NCI-H2196 treated with DMSO at 0.1 percent for 48 hours (cell line): ENCODE data around the gene ARMC9.
A peak's percentile ranks its signal among the peaks of the same experiment; 100 is the strongest.
"Not testable (repeated sequence)": the region's sequence is repeated elsewhere in the genome, so short reads cannot be mapped to it uniquely, and the experiment has no call there.

Experiments used
- DNase-seq: peaks from one replicate; lab custom pipeline; 2025; ENCODE audit not compliant: unreplicated experiment; lab: John Stamatoyannopoulos, UW

Gene ARMC9

GRCh38 chr2:231360401-231360800 is 162.0 kb downstream of the ARMC9 start:
- DNase-seq = no peak

- no peak for DNase-seq
Measured at GRCh38 chr2:231360881-231361371, 162.5 kb downstream of the ARMC9 start.

DNA sequence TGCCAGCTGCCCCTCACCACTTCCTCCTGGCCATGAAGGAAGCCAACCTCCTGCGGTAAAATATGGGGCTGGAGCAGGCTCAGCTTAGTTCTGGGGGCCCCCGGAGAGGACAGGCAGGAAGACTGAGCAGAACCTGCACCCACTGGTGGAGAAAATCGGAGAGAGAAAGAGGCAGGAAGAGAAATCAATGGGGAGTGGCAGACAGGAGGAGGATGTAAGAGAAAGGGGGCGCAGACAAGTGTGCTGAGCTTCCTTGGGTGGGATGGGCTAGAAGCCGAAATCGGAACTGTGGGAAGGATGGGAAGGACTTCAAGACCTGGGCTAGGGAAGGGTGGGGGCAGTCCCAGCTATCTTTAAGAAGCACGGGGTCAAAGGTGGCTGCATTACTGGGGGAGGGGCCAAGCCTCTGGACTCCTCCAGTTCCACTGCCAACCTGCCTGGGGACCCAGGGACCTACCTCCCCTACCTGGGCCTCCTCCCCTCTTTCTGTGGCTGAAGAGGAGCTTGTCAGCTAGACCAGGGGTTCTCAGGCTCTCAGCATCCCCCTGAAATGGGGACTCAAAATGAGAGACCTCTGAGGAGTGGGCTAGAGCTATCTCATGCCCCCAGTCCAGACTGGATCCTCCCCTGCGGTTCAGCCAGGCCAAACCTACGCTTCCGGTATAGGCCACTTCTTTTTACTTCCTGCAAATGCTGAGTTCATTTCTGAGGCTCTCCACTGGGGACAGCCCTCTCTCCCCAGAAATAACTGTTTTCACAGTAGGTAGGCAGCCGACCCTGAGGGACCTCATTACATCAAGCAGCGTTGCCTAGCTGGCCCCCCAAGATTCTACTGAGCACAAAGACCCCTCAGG is 163.5 kb downstream of the ARMC9 start:
- no peak for DNase-seq

DNA sequence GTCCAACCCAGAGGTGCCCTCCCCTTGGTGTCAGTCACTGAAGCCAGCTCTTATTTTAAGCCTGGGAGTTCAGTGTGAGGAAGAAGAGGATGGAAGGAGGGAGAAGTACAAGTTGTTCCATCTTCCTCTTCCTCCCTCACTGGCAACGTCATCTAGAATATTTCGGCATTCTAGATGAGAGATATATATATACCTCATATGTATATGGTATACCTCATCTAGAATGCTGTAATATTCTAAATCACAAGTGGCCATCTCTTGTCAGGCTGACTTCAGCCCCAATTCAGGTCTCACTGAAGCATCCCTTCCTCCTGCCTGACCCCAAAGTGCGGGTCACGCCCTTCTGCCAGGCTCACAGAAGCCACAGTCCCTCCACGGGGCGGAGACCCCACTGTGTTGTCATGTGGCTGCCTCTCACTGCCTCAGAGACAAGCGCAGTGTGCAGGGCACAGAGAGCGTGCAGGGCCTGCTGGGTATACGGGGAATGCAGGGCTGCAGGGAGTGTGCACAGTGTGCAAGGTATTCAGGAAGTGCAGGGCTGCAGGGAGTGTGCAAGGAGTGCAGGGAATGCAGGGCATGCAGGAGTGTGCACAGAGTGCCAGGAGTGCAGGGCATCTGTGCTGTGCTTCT is 164.2 kb downstream of the ARMC9 start:
- DNase-seq = no peak

DNA sequence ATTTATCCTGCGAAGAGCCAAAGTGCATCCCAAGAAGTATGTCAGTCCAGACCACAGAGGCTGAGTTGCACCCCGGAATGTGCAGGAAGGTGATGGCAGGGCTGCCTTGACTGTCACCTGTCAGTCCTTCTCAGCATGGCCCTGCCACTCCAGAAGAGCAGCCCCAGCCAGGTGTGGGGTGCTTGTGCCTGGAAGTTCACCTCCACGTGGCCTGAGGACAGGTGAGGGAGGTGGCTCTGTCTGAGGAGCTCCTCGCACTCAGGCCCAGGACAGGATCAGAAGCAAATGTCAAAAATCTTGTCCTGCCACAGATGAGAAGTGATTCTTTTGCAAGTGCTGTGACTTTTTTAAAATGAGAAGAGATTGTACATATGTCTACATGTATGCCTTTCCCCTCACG is 165.6 kb downstream of the ARMC9 start:
- DNase-seq = no peak

DNA sequence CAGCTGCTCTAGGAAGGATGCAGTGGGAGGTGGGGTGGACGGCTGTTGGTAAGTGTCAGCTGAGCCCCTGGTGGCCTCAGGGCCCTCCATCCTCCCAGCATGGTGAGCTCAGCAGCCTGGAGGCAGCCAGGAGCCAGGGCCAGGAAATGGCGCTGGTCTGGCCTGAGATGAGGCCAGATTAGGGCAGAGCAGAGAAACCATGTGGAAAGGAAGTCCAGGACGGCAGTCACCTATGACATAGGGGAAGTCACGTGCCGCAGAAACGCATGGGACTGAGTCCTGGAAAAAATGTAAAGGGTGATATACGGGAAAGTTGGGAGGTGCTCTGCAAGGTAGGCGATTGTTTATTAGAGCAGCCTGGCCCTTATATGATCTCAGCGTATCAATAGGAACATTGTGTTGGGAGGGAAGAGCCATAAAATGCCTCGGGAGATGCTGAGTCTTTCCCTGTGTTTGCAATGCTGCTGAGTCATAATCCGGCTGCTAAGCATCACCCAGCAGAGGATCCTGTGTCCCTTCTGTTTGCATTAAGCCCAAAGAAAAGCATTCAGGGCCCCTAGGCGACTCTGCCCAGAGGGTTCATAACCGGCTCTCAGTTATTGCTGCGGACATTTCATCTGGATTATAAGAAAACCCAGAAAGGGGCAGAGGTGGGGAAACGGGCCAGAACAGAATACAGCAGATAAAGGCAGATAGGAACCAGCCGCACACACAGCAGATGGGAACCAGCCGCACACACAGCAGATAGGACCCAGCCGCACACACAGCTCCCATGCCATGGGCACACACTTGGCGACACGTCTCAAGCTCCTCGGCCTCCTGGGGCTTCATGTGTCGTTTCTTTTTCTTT is 166.8 kb downstream of the ARMC9 start:
- DNase-seq = peak; percentile 74

DNA sequence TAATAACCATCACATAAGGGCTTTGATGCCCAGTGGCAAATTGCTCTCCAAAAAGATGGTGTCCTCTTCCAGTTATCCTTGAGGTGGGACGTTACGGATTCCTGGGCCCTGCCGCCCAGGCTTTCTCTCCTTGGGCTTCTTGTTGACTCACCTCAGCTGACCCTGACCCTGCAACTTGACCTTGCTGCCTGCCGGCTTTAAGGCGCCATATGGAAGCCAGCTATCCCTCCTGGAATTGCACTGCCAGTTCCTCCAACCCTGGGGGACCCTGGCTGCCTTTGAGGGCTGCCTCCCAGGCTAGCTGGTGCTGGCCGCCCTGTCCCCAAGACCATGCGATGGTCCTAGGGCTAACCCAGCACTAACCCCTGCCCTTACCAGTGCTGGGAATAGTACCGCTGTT is 168.7 kb downstream of the ARMC9 start:
- no peak for DNase-seq

GRCh38 chr2:231369580-231370428 is 171.4 kb downstream of the ARMC9 start:
- DNase-seq = no peak

GRCh38 chr2:231370429-231370748 is 172.0 kb downstream of the ARMC9 start:
- DNase-seq = no peak

GRCh38 chr2:231370749-231371429 is 172.5 kb downstream of the ARMC9 start:
- DNase-seq = no peak

- DNase-seq = no peak
Measured at GRCh38 chr2:231371430-231372054, 173.1 kb downstream of the ARMC9 start.

GRCh38 chr2:231372326-231372725 is 173.9 kb downstream of the ARMC9 start:
- no peak for DNase-seq

DNA sequence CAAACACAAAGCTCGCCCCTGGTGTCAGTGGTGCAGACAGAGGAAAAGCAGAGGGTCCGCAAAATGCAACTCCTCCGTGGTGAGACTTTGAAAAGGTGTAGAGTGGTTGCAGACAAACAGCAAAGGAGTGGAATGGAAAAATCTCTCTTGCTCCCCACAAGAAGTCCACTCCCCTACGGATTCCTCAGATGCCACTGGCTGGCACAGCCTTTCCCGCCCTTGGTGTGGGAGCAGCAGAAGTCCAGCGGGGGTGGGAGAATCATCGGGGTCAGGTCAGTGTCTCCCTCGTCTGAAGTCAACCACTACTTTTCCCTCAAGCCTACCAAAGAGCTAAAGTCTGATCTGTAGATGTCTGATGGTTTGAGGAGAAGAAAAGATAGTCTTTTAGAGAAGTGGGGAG is 174.8 kb downstream of the ARMC9 start:
- no peak for DNase-seq

- DNase-seq = no peak
Measured at GRCh38 chr2:231373786-231374349, 175.4 kb downstream of the ARMC9 start.

DNA sequence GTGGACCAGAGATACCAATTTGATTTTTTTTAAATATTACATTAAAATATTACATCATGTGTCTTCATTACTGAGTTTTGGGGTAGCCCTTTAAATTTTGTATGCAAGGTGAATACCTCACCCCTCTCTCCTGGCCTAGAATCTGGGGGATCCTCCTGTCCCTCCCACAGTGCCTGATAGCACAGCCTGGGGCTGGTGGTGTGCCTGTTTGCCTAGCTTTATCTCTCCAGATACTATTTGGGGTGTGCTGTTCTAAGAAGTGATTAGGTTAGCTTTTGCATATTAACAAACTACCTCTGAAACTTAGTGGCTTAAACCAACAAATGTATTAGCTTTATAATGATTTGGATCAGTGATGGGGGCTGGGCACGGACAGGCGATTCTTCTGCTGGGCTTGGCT is 176.3 kb downstream of the ARMC9 start:
- no peak for DNase-seq

DNA sequence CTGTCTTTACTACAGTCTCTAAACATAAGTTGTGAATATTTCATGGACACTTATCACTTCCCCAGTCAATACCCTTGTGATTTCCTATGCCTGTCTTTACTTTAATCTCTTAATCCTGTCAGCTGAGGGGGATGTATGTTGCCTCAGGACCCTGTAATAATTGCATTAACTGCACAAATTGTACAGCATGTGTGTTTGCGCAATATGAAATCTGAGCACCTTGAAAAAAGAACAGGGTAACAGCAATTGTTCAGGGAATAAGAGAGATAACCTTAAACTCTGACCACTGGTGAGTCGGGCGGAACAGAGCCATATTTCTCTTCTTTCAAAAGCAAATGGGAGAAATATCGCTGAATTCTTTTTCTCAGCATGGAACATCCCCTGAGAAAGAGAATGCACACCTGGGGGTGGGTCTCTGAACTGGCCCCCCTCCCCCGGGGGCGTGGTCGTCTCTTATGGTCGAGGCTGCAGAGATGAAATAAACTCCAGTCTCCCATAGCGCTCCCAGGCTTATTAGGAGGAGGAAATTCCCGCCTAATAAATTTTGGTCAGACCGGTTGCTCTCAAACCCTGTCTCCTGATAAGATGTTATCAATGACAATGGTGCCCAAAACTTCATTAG is 177.7 kb downstream of the ARMC9 start:
- not testable (repeated sequence) for DNase-seq

DNA sequence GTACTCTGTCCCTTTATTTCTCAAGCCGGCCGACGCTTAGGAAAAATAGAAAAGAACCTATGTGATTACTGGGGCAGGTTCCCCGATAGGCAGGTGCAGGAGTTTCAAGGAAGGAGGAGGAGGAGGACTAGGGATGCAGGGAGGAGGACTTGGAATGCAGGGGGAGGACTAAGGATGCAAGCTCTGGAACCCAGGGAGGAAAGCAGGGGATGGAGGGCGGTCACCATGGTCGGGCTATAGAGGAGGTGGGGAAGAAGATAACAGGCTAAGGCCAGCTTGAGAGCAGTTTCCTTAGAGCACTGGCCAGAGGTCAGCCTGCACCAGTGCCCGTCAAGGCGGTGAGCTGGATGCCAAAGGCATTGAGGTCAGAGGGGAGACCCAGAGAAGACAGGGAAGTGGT is 178.4 kb downstream of the ARMC9 start:
- no peak for DNase-seq

DNA sequence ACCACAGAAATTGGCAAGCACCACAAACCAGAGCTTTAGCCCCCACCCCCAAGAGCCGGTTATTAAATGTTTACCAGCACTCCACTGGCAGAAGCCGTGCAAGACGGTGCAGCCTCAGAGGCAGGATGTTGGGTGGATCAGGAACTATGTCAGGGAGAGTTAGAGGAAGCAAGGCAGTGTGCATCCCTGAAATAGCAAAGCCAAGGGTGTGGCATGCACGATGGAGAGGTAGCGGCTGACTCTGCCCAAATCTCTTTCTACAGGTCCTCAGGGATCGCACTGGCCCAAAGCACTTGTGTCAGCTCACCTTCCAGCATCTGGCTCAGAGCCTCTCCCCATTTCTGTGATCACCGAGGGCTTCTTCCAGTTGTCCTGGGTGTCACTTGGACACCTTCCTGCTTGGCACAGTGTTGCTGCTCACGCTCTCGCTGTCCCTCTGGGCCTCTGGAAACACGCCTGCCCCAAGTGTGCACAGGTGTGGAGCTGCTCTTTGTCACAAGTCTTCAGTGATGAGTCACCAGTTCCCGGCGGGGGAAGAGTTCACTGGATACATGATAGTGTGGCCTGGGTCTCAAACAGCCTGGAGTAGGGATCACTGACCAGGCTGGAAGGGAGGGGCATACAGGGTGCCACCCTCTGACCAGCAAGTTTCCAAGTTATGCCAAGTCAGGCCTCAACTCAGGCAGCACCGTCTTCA is 179.7 kb downstream of the ARMC9 start:
- DNase-seq = no peak
